Prostate gland (tissue), 2 donors: ENCODE results near the gene UCN2. TPM values are rescaled to one million over a fixed set of nuclear protein-coding genes. Genes with fewer than 3 reads are reported as not detected.
A peak's percentile ranks its signal among the peaks of the same experiment; 100 is the strongest.
"Not testable (repeated sequence)": the region's sequence is repeated elsewhere in the genome, so short reads cannot be mapped to it uniquely, and the experiment has no call there.

Experiments
- DNase-seq: peaks from one replicate; pipeline ENCODE4 v3.0.0-alpha.2; 2019; ENCODE audit warnings: low spot score
- H3K27ac ChIP-seq, 2 donors: fragments of 200-600 bp; sonication (generic); 2 replicates each; pipeline ENCODE4 v1.5.1; 2017 to 2019
- H3K27me3 ChIP-seq: fragments of 200-600 bp; sonication (generic); replicated peaks from 2 replicates; pipeline ENCODE4 v1.5.1; 2019; ENCODE audit not compliant: insufficient read depth
- H3K36me3 ChIP-seq, 2 donors: fragments of 200-600 bp; sonication (generic); 1 replicate in 1 of 2; 2 replicates in 1 of 2; pipeline versions ENCODE4 v1.5.1 to v1.8.1; 2017 to 2019
- H3K4me1 ChIP-seq: fragments of 200-600 bp; sonication (generic); replicated peaks from 2 replicates; pipeline ENCODE4 v1.5.1; 2019
- H3K4me3 ChIP-seq, 2 donors: fragments of 200-600 bp; sonication (generic); 2 replicates each; pipeline ENCODE4 v1.5.1; 2017 to 2019
- H3K9me3 ChIP-seq: fragments of 200-600 bp; sonication (generic); 2 replicates; pipeline ENCODE4 v1.5.1; 2017
- CTCF ChIP-seq, 4 experiments: fragments of 200-600 bp in 2 of 4; fragments of 450-650 bp in 2 of 4; sonication (generic) in 2 of 4; IDR thresholded peaks; 1 replicate in 3 of 4; 2 replicates in 1 of 4; pipeline ENCODE4 v1.5.1; 2016 to 2019; ENCODE audit warnings: antibody characterized with exemption in 4 of 4, mild to moderate bottlenecking in 2 of 4, moderate library complexity in 2 of 4
- POLR2A ChIP-seq: fragments of 450-650 bp; IDR thresholded peaks from one replicate; pipeline ENCODE4 v1.6.1; 2016; ENCODE audit warnings: antibody characterized with exemption, mild to moderate bottlenecking
- POLR2AphosphoS5 ChIP-seq: sonication (generic); formaldehyde crosslinking; IDR thresholded peaks from one replicate; pipeline ENCODE4 v1.6.1; 2017; ENCODE audit warnings: antibody characterized with exemption
- WGBS: methylation state at CpG from one replicate; pipeline ENCODE4 v1.1.5; 2018; 5-methylcytosine and 5-hydroxymethylcytosine counted together
- intact Hi-C: fragments of 100-400 bp; cut with DNase I; formaldehyde crosslinking; loops from one replicate; pipeline ENCODE4 v1.14.2; 2022
- total RNA-seq, 2 donors: library from RNA; depleted of rRNA; stranded (reverse); fragments of >200 nt; gene quantifications; one replicate each; pipeline ENCODE4 v1.1.0, GENCODE V29; 2016

Gene UCN2
- total RNA-seq, 2 donors from 2014 or later: 0.85 to 1.6 TPM

GRCh38 chr3:48552111-48552951 lies 11.2 kb downstream of the UCN2 start:
- Histone ChIP-seq H3K9me3 (no peaks in the 10 kb centered on the region), H3K36me3 (no peaks in the 10 kb centered on the region), H3K4me1 (peaks cover 5% of the 10 kb centered on the region), H3K27ac (peak overlapping the region in 1 of 2 donors; percentile 35), H3K4me3 (no peak overlapping the region), H3K27me3 (no peaks in the 10 kb centered on the region)
- TF ChIP-seq CTCF (IDR thresholded peaks at IDR 0.05) (no peak), POLR2A (no peak), POLR2AphosphoS5 (no peak)
- WGBS: 67% methylated on average over 14 of the region's 14 CpGs
- no peak for DNase-seq
- intact Hi-C loops: loop anchor here (10.0 kb wide), 1 partner anchor 278 kb away; no protein-coding TSS in a partner anchor

- not testable (repeated sequence) for H3K27me3 ChIP-seq, H3K36me3 ChIP-seq, H3K9me3 ChIP-seq, DNase-seq, H3K27ac ChIP-seq, H3K4me3 ChIP-seq, H3K4me1 ChIP-seq
- 89% methylated on average over 7 of the region's 7 CpGs for WGBS
- intact Hi-C loops: loop anchor here (10.0 kb wide), 1 partner anchor 277 kb away; no protein-coding TSS in a partner anchor
Measured at GRCh38 chr3:48551651-48552050, 11.9 kb downstream of the UCN2 start.

GRCh38 chr3:48548729-48549705 lies 14.6 kb downstream of the UCN2 start:
- no peak overlapping the region for H3K4me3 ChIP-seq
- TF ChIP-seq CTCF (IDR thresholded peaks at IDR 0.05): peak; percentile 90 to 97 (median 95)
- TF ChIP-seq POLR2A: no peak
- TF ChIP-seq POLR2AphosphoS5: peak; percentile 78
- intact Hi-C loops: loop anchor here (1.0 kb wide), 1 partner anchor 84 kb away; no protein-coding TSS in a partner anchor
- no peaks in the 10 kb centered on the region for H3K4me1 ChIP-seq
- H3K9me3 ChIP-seq: no peaks in the 10 kb centered on the region
- DNase-seq: peak; percentile 71
- H3K36me3 ChIP-seq: no peaks in the 10 kb centered on the region
- 74% methylated on average over 10 of the region's 10 CpGs for WGBS
- no peaks in the 10 kb centered on the region for H3K27me3 ChIP-seq
- H3K27ac ChIP-seq: no peak overlapping the region

- Histone ChIP-seq H3K27me3 (no peaks in the 10 kb centered on the region), H3K4me3 (no peak overlapping the region), H3K27ac (no peak overlapping the region), H3K9me3 (no peaks in the 10 kb centered on the region), H3K4me1 (no peaks in the 10 kb centered on the region), H3K36me3 (no peaks in the 10 kb centered on the region)
- WGBS: 90% methylated on average over 5 of the region's 5 CpGs
- TF ChIP-seq POLR2A: no peak
- TF ChIP-seq POLR2AphosphoS5: no peak
- TF ChIP-seq CTCF (IDR thresholded peaks at IDR 0.05): no peak
- no peak for DNase-seq
- intact Hi-C loops: loop anchor here (1.0 kb wide), 1 partner anchor 83 kb away; no protein-coding TSS in a partner anchor
Measured at GRCh38 chr3:48548126-48548525, 15.5 kb downstream of the UCN2 start.

GRCh38 chr3:48546203-48546829 lies 17.3 kb downstream of the UCN2 start:
- 74% methylated on average over 4 of the region's 4 CpGs for WGBS

More at GRCh38 chr3:48546203-48546829, 17.3 kb downstream of the UCN2 start:
- Histone ChIP-seq H3K27me3 (no peaks in the 10 kb centered on the region), H3K36me3 (no peaks in the 10 kb centered on the region), H3K9me3 (no peaks in the 10 kb centered on the region), H3K4me1 (no peaks in the 10 kb centered on the region), H3K4me3 (no peak overlapping the region), H3K27ac (no peak overlapping the region)
- intact Hi-C loops: no loop called here
- DNase-seq: no peak
- no peak for TF ChIP-seq POLR2AphosphoS5
- no peak for TF ChIP-seq POLR2A
- TF ChIP-seq CTCF (IDR thresholded peaks at IDR 0.05): no peak
